GM11168 (cell line): ENCODE data around the gene VAMP2.

Experiments used
- in situ Hi-C: fragments of 300-500 bp; cut with MboI; formaldehyde crosslinking; loops from one replicate; pipeline ENCODE4 v1.12.0; 2022; ENCODE audit warnings: low sequenced_read_pairs; ENCODE audit not compliant: unreplicated experiment

Gene VAMP2

DNA sequence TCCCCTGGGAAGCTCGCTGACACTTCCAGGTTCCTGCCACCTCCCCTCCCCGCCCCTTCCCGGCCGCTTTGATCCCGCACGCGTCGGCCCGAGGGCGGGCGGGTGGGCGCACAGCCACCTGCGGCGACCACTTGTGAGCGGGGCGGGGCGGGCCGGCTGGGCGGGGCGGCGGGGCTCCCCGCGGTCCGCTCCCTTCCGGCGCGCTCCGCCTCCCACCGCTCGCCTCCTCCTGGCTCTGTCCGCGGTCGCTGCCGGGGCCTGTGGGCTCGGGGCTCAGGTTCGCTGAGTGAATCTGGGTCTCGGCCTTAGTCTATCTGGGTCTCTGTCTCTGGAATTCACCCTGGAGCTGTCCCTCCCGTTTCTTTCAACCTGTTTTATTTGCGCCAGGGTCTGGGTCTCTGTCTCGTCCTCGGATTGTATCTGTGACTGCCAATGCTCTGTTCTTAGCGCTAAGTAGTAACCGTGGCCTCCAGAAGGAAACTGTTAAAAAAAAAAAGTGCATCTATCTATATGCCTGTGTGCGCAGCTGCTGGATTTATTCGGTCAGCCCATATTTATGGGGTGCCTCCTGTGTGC is 36.2 kb downstream of the VAMP2 start:
- in situ Hi-C loops: no loop called here

DNA sequence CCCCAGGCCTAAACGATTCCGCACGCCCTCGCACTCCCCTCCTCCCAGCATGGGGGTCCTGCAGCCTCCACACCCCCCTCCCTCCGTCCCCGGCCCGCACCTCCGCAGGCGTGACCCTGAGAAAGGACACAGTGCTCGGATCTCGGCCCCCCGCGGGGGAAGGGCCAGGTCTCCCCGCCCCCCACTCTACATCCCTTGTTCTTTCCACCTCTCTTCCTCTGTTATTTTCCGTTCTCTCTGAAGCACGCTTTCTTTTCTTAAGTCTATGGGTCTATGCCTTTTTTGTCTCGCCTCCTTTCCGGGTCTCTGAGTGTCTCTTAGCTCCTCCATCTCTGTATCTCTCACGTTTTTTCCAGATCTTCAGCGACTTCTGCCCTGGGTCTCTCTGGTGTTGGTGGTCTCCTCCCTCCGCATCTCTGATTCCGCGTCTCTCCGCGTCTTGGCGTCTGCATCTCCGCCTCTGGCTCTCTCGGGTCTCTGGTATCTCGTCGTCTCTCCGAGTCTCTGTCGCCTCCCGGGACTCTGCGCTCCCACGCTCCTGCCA is 36.7 kb downstream of the VAMP2 start:
- in situ Hi-C loops: no loop called here

DNA sequence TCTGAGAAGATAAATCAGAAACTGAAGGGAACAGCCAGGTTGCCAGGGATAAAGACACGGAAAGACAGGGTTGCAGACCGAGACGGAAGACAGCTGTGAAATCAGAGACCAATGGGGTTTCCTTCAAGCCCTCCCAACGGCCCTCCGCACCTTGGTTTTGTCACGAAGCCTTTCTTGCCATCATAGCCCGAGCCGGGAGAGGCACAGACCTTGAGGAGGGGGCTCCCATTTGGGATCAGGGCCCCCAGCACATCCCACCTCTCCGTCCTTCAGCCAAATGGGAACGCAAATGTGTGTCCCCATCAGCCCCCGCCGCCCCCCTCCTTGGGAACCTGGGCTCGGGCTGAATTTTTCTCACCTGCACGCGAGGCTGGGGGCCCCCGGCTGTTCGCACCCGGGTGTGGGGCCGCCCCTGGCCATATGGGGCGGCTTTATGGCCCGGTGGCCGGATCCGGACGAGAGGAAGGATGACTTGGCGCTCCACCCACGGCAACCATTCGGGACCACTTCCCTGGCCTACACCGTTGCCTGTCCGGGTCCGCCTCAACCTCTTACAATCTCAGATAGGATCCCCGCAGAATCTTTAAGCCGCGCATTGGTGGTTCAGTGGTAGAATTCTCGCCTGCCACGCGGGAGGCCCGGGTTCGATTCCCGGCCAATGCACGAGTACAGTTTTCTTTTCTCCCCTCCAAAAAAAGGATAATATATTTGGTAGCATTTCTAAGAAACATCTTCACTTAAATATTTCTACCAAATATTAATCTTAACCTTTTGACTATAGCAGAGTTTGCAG is 37.4 kb downstream of the VAMP2 start:
- in situ Hi-C loops: no loop called here

DNA sequence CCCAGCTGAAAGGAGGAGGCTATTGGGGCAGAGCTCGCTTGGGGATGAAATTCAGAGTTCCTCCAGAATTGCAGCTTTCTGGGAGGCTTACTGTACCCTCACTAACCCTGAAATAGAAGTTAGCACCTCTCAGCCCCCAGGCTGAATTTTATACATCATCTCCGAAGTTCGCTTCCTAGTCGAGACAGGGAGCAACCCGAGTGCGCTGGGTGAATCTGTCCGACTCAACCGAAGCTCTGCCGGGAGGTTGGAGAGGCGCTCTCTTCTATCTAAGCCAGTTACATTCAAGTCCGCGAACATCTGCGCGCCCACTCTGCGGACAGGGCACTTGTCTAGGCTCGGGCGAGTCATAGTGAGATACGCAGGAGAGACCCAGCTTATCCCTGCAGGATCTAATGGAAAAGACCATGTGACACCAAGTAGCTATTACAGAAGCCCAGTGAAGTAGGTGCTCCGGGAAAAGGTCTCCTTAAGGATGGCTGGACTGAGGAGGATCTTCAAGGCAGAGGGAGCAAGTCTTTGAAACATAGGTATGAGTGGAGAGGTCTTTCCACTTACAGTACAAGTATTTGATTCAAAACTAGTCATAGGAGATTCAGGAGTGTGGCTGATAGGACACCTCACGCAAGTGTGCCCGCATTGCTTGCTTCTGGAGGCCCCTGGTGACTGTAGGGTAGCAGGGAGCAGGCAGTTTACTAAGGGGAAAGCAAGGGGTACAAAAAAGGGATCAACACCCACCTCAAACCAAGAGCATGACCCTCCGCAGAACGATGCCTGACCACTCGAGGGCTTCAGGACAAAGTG is 38.2 kb downstream of the VAMP2 start:
- in situ Hi-C loops: no loop called here

DNA sequence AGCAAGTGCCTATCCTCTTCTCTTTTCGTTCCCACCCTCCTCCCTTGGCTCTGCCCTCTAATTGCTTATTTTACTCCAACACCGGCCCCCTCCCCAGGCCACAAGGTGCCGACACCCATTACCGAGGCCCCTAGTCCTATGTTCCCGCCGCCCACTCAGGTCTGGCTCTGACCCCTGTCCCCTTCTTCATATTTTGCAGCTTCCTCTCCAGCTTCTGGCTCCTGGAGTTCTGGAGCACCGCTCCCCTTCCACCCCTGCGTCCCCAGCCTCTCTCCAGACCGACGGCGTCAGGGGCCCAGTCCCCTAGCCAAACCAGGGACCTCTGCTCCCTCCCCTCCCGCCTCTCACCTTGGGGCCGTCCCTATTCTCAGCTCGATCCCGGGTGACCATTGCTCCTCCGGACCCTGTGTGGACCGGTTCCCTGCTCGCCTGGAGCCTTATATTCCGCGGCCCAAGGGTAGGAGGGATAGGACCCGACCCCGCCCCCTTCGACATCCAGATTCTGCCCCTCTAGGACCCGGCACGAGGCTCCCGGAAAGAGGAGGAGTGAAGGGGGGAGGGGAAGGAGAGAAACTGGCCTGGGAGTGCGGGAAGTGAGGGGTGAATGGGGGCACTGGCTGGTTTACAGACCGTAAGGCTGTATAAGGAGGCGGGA is 38.9 kb downstream of the VAMP2 start, which contains the start of gene HES7:
HES7 (minus strand) TSS at position 412 of the 655 bp plus-strand sequence; CDS start at position 390, 22 bp downstream.
- in situ Hi-C loops: no loop called here

DNA sequence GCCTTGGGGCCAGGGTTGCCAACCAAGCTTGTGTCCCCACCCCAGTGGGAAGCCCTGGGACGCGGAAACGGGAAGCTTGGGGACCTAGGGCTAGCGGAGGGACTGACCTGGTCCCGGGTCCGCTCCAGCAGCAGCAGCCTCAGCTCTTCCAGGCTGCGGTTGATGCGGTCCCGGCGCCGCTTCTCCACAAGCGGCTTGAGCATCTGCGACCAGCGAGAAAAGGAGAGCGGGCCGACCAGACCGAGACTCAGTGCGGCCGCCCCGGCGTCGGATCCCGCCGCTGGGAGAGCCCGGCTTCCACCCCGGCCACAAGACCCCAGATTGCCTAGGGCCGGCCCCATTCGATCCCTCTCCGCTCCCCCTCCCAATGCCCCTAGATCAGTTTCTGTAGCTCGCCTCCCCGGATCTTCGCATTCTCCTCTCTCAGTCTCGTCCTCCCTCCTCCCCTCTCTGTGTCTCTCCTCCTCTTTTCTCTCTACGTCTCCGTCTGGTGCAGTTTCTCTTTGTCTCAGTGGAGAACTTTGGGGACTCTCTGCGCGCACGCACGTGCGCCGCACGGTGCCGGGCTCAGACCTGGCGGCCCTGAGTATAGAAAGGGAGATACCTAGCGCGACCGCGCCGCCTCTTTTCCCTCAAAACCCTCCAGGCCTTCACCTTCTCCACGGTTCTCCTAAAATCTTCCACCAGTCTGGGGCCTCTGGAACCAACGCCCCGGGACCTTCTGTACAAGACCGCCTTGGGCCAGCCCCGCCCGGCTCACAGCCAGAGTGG is 39.6 kb downstream of the VAMP2 start:
- in situ Hi-C loops: no loop called here

DNA sequence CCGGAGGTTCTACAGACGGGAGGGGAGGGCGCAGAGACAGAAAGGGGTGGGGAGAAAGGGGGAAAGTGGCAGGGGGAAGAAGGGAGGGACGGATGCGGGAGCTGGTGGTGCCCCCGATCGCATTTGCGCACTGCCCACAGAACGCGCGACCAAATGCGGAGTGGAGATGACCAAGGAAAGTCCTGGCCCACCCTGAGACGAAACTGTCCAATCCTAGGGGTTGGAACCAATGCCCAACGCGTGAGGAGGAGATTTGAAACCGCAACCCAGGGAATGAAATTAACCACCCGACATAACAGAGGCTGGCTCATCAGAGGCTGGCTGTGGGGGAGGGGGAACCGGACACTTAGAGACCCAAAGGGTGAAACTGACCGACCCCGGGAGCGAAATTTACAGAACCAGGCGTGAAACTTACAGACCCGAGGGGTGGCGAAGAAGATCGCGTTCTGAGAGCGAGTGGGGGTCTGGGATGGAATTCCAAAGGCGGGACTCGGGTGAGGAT is 40.3 kb downstream of the VAMP2 start:
- in situ Hi-C loops: no loop called here

DNA sequence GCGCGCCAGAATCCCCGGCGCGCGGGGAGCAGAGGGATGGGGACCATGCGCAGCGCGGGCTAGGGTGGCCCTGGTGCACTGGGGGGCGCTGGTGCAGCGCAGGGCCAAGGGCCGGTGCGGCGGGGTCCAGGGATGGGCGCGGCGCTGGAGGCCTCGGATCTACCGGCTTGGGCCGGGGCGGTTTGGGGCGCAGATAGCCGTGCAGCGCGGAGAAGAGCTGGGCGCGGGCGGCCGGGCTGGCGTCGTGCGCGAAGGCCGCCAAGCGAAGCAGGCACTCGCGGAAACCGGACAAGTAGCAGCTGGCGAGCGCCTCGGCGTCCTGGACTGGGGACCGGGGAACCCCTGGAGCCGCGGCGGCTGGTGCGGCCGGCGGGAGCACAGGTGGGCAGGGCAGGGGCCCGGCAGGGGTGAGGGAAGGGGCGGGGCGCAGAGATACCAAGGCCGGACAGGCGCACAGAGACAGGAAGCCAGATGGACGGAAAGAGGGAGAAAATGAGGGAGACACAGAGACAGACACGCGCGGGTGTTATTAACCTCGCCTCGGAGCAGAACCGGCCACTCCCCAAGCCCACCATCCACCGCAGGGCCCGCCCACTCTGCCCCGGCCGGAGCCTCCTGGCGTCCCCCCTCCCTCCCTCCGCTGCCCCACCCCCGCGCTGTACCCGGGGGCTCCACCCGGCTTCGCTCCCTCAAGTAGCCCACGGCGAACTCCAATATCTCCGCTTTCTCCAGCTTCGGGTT is 40.9 kb downstream of the VAMP2 start:
- in situ Hi-C loops: no loop called here

DNA sequence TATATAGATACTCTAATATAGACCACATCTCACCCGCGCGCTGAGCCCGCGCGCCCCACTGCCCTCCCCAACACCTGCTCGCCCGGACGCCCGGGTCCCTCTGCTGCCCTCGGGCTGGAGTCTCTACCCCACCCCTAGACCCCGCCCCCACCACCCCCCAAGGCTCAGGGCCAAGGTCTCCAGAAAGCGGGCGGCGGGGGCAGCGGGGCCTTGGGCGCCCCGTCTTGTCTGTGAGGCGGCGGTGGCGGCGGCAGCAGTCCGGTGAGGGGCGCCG is 41.4 kb downstream of the VAMP2 start:
- in situ Hi-C loops: no loop called here

DNA sequence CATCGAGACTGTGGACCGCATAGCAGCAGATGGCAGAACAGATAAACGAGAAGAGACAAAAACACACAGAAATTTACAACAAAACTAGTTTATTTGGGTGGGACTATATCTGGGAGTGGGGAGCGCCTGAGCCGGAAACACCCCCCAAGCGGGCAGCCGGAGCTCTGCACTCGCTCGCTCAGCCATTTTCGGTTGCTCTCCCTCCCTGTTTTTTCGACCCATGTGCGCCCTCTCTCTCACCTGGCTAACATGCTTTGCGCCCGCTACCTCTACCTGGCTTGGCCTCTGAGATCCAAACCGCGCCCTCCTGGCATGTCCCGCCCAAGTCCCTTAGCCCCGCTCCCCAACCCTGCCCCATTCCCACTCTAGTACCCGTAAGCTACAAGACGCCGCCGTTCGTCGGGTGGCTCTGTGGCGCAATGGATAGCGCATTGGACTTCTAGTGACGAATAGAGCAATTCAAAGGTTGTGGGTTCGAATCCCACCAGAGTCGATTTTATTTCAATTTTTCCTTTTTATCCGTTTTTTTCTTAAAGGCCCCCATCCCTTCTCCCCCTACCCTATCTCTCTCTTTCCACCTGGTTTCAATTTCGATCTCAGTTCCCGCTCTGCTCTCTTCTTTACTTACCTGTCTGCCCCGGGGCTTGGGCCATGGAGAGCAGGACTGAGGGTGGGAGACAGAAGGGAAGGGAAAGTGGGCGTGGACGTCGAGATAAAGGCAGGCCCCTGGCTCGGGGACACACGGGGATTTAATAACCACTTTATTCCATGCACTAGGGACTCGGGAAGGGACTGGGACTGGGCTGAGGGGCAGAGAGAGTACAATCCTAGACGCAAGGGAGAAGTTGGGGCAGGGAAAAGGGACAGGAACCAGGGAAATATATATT is 42.0 kb downstream of the VAMP2 start:
- in situ Hi-C loops: no loop called here

DNA sequence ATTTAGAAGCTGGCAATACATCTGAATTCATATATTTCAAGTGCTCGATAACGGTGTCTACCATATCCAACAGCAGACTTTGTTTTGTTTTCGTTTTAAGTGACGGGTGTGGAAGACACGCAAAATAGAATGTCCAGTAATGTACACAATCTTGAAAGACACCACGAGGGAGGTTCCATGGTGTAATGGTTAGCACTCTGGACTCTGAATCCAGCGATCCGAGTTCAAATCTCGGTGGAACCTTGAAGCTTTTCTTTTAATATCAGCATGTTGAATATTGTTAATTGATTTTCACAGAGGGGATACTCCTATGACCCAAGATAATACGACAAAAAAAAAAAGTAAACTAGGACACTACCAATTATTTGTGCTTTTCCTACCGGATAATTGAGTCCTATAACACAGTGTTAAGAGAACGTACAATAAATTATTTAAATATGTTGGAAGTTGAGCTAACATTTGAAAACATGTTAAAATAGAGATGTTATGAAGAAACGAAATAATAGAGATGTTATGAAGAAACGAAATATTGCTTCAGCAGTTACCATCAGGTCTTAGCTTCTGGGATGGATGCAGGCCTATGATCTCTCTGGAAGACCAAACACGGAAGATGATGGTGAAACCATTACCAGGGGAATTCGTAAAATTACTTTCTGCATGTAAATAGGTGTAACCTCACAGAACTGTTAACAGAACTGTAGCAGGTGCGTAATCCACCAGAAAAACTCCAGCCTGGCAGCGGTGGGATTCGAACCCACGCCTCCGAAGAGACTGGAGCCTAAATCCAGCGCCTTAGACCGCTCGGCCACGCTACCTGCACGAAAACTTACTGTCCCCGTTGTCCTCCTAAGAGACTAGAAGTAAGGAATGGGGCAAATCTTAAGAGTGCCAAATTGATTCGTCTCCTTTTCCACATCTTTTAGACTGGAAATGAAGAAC is 42.9 kb downstream of the VAMP2 start:
- in situ Hi-C loops: no loop called here

DNA sequence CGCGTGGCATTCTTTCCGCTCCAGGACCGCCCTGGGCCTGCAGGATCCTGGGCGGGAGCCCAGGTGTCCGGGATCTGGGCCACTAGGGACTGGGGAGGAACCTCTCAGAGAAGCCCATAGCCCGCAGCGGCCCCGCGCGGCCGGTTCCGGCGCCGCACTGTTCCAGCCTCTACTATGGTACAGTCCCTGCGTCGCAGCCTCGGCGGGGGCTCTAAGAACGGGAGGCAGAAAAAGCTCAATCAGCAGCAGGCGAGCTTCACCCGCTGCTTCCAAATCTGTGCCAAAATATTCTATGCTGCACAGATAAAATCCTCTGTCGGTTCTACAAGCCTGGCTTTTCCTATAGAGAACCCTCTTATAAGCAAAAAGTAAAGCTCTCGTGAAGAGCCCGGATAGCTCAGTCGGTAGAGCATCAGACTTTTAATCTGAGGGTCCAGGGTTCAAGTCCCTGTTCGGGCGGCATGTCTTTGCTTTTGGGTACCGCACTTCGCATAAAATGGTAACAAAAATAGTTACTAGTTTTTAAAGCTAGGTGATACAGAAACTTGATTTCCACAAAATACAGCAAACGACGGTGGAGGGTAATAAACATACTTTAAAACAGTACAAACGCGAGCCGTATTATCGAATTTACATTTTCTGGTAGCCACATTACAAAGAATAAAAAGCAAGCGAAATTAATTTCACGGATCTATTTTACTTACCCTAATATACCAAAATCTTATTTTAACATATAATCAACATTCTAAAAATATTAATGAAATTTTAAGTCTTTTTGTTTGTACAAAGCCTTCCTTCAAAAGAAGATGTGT is 43.8 kb downstream of the VAMP2 start:
- in situ Hi-C loops: no loop called here

DNA sequence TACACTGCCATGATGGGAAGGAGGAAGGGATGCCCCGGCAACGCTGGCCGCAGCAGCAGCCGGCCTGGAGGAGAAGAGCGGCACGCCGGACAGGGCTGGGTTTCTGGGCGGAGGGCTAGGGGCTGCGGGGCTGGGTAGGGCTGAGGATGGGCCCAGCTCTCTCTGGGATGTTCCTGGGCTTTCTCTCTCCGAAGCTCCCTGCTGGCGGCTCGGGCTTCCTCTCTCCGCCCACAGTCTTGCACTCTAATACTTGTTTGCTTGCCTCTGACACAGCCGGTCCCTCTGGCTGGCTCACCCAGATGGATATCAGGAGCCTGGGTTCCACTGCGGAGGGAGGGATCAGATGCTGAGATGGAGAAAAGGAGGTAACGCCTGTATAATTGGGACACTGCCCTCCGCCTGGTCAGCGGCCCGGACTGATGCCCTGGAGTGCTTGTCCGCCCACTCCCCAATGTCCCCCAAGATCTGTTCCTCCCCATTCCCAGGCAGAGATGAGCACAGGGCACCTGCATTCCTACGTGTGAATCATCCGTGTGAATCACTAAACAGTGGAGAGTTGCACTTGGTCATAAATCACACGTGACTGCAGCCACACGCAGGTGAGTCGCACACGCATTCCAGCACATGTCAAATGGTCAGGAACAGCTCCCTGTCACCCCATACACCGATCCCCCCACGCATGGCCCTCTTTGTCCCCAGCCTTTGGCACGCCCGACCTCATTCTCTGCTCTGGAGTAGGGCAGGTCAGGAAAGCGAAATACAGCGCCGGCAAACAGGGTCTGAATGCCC is 44.6 kb downstream of the VAMP2 start, which contains the start of gene ALOXE3:
ALOXE3 (minus strand) TSS at position 535 of the 789 bp plus-strand sequence; CDS start at position 11, 524 bp downstream.
- in situ Hi-C loops: no loop called here

DNA sequence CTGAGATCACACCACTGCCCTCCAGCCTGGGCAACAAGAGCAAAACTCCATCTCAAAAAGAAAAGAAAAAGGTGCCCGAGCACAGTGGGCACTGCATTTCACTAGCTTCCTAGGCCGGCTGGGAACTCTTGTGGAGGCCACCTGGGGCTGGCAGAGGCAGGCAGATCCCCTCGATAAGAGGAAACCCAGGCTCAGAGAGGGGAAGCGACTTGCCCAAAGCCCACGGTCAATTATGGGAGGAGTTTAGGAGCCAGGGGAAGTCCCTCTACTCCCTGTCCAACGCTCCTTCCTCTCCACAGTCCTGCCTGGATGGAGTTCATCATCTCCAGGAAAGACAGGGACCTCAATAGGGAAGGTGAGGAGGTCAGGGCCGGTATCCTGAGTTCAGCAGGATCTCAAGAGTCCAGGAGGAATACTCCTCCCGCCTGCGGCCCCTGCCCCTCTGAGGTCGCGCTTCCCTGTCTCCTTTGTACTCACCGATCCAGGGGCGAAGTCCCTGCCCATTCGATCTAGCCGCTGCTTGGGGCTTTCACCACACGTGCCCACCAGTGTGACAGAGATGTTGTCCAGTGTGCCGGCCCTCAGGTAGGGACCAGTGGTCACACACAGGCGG is 45.3 kb downstream of the VAMP2 start:
- in situ Hi-C loops: no loop called here

DNA sequence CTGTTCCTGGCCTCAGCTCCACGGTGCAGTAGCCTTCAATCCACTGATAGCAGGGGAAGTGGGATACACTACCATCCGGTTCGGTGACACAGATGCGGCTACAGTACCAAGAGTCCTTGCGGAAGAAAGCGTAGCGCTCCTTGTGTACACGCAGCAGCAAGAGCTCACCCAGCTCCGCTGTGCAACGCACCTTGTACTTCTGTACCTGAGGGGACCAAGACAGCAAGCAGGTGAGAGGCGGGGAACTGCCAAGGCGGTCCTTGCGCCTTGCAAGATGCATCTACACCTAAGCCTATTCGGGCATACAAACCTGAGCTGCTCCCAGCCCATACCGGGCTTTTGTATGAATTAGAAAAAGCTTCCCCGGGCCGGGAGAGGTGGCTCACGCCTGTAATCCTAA is 46.0 kb downstream of the VAMP2 start:
- in situ Hi-C loops: no loop called here
